ENCODE results near the gene CYP4F11.

CYP4F11 gene

DNA sequence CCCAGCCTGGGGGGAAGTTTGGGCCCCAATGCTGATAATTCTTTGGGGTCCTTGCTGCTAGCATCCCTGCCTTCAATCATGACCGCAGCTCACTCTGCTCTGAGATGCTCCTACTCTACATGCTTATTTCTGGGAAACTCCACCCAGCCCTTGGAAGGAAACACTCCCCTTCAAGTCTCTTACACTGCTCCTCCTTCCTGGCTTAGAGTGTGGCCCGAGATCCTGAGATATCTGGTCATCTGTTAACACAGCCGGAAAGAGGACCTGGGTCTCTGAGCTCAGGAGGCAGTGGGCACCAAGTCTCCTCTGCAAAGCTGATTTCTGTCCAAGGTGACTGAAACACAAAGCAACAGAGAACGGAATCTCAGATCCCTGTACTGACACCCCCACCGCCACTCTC is 69.5 kb downstream of the CYP4F11 start:
- DNase-seq (ENCODE audit: extremely low read depth, low read depth), result no peak
- TF ChIP-seq, protein P1, sequence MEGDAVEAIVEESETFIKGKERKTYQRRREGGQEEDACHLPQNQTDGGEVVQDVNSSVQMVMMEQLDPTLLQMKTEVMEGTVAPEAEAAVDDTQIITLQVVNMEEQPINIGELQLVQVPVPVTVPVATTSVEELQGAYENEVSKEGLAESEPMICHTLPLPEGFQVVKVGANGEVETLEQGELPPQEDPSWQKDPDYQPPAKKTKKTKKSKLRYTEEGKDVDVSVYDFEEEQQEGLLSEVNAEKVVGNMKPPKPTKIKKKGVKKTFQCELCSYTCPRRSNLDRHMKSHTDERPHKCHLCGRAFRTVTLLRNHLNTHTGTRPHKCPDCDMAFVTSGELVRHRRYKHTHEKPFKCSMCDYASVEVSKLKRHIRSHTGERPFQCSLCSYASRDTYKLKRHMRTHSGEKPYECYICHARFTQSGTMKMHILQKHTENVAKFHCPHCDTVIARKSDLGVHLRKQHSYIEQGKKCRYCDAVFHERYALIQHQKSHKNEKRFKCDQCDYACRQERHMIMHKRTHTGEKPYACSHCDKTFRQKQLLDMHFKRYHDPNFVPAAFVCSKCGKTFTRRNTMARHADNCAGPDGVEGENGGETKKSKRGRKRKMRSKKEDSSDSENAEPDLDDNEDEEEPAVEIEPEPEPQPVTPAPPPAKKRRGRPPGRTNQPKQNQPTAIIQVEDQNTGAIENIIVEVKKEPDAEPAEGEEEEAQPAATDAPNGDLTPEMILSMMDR (IDR thresholded peaks at IDR 0.05; ENCODE audit: low read depth, low read length, missing control alignments), result no peak
- no peak overlapping the region for H3K4me3 ChIP-seq (replicated peaks; ENCODE audit: low read depth, low read length)

DNA sequence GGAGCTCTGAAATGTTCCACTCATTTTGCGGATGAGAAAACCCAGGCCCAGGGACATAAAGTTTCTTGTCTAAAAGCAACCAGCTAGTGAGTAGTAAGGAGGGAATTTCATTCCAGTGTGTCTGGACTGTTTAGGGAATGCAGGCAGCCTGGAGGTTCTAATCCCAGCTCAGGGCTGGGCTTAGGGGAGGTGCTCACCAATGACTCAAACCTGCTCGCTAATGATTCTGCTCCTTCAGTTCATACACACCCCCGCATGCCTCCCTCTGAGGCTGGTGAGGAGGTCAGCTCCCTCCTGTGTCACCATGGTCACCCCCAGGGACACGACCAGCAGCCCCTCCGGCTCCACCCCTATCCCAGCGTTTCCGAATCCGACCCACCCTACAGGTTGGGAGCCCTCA is 71.1 kb downstream of the CYP4F11 start:
- H3K4me3 ChIP-seq (replicated peaks; ENCODE audit: low read depth, low read length), result no peak overlapping the region
- TF ChIP-seq, protein P1 (IDR thresholded peaks at IDR 0.05; ENCODE audit: low read depth, low read length, missing control alignments), result no peak
- no peak for DNase-seq (ENCODE audit: extremely low read depth, low read depth)

DNA sequence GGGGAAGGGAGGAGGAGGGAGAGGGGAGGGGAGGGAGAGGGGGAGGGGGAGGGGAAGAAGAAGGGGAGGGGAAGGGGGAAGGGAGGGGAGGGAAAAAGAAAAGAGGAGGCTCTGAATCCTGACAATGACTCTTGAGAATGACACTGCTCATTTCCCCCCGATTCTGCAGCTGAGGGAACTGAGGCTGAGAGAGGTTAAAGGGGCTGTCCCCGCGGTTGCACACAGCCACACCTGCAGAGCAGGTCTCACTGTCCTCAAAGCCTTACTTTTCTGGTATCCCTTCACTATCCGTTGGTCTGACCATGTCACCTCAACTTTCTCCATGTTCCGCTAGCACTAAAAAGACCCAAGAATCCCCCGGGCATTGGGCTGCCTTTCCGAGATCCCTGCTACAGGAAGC is 71.9 kb downstream of the CYP4F11 start:
- no peak overlapping the region for H3K4me3 ChIP-seq (replicated peaks; ENCODE audit: low read depth, low read length)
- no peak for DNase-seq (ENCODE audit: extremely low read depth, low read depth)
- TF ChIP-seq, protein P1 (IDR thresholded peaks at IDR 0.05; ENCODE audit: low read depth, low read length, missing control alignments), result no peak

All from HFF-Myc (cell line).